GM04503 (cell line): Measurements from ENCODE around the gene MSMP.

Experiments used
- DNase-seq: peaks from one replicate; pipeline ENCODE4 v3.0.0-alpha.2; 2012; ENCODE audit warnings: low read depth

Gene MSMP, protein sequence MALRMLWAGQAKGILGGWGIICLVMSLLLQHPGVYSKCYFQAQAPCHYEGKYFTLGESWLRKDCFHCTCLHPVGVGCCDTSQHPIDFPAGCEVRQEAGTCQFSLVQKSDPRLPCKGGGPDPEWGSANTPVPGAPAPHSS

DNA sequence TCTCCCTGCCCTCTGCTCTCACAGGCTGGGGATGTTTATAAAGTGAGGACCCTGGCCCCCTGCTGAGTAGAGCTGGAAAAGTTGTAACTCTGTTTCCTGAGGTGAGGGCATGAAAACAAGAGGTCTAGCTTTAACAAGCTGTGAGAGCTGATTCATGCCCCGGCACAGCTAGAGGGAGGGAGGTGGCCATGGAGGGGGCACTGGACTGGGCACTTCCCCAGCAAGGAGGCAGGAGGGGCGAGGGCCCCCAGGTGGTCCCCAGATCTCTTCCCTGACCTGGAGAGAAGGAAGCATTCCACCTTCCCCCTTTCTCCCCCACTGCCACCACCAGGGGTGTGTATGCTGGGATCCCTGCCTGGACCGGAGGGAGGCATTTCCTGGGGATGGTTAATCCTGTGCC lies at the start of gene MSMP:
Gene MSMP (minus strand): TSS at position 13 of the 400 bp plus-strand sequence. CDS start 147 bp downstream, outside the sequence.
- no peak for DNase-seq

DNA sequence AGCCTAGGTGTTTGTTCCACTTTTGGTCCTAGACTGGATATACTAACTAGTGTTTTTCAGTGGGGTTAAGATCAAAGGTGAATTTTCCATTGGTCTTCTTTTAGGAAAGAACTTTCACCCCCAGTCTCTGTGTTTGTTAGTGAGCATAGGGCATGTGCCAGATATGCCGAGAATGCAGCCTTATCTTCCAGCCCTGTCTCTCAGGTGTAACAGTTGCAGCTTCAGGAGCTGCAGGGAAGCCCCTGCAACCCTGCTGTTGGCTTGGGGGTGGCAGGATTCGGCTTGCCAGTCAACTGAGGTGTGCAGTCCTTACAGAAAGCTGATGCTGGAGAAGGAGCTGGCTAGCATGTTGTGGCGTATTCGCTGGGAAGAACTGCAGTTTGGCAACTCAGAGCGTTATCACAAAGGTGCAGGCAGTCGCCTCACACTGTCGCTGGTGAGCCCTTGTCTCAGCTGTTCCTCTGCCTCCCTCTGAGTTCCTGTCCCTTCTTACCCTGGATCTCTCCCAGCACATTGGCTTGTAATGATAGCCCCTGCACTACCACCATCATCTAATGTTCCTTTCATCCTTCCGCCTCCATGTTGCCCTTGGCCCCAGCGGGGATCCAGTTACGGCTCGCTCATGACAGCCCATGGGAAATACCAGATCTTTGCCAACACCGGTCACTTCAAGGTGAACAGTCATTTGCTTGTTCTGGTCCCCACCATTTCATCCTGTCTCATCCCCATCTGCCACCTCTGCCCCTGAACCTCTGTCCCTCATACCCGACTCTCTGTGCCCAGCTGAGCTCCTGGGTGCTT lies 47.5 kb upstream of the MSMP start:
- DNase-seq, result no peak

DNA sequence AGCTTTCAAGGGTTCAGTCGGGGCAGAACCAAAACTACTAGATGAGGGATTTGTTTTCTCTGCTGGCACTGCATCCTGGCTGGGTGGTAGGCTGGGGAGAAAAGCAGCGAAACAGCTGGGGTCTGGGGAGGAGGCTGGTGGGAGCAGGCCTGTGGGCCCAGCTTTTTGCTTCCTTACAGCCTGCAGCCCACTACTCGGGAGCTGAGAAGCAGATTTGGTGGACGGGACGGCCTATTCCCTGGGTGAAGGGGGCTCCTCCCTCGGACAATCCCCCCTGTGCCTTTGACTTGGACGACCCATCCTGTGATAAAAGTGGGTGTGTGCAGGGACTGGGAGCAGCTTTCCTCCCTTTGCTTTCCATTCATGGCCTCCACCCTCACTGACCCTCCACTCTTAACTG lies 46.5 kb upstream of the MSMP start:
- DNase-seq, result no peak

DNA sequence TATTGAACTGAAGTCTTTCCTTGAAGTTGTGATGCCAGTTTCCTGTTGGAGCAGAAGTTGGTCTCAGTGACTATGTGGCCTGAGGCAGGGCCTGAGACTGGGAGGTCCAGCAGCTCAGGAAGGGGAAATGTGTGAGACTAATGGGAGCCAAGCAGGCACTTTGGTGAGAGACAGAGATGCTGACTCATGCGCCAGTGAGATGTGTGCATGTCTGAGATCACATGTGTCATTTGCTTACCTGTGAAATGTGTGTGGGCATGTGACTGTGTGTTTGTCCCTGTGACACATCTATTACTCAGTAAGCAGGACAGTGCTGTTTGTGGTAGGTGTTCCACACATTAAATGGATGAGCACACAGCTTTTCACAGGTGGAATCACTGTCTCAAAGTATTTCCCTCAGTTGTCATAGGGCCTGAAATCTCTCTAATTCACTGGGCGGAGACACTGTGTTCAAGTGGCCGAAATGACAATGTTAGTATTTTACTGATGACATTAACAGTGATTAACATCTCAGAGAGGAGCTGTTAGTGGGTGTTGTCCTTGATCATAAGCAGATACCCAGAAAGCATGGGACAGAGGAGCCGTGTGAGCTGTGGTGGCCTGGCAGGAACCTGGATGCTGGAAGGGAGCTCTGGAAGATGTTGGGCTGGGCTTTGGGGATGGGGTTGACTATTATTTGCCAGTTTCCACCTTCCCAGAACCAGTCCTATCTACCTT lies 44.7 kb upstream of the MSMP start:
- no peak for DNase-seq

DNA sequence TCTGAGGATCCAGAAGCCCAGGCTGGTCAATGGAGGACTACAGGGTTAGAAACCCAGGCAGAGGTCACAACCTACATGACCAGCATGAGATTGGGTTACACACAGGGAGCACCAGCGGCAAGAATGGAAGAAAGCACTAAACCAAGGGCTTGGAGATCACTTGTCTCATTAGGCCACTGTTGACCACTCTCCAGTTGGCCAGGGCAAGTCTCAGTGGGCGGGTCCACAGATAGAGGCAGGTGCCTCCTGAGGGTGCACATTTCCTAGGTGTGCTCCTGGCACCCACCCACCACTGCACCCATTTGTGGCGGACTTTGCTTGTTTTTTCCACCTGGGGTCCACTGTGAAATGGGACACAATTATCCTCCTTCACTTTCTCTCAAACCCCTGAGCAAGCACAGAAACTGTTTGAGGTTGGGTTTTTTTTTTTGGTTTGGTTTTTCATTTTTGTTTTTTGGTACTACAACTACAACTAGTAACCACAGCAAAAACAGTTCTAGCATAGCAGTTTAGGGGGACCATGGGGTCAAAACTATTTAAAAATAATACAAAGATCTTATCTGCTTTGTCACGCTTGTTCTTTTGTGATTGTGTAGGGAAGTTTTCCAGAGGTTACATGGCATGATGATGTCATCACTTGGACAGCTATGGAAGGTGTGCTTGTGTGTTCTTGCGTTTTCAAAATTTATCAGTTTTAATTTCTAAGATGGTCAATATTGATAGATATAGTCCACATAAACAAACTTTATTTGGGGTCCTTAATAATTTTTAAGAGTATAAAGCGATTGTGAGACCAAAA lies 43.4 kb upstream of the MSMP start:
- DNase-seq, result no peak

DNA sequence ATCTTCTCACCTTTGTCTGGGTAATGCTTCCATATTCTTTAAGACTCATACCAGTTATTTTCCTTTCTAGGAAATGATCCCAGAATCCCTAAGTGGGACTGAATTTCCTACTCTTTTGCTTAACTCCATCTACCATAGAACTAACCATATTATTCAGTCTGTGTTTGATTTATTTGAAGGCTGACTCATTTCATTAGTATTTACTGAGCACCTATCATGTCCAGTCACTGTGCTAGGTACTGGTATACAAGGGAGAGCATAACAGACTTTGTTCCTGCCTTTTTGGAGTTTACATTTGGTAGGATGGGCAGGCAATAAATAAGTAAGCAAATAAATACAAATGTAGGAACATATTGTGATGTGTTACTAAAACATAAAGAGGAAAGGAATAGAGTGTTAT lies 41.6 kb upstream of the MSMP start:
- DNase-seq, result no peak

DNA sequence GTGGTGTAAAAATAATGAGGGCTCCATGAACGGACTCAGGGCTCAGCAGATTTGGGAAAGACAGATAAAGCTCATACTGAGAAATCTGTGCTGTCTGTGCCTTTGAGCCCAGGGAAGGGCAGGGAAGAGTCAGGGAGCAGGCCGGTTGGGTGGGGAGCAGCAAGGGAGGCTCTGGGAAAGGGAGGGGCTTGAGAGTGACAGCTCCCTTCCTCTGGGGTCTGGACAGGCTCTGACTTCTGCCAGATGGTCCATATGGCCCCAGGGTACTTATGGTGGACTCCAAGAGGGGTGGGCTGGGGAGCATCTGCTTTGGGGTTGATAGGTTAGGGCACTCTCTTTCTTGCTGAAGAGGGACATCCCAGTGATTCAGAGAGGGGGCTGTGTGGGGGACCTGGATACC lies 39.4 kb upstream of the MSMP start:
- no peak for DNase-seq

DNA sequence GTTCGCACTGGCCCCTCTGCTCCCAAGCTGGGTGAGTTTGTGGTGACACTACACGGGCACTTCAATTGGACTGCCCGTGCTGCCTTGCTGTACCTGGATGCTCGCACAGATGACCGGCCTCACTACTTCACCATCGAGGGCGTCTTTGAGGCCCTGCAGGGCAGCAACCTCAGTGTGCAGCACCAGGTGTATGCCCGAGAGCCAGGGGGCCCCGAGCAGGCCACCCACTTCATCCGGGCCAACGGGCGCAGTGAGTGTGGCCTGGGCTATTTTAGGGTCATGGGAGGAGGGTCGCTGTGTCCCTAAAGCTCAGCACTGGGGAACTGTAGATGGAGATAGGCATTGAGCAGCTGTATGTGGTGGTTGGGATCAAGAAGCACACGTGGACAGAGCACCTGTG lies 38.8 kb upstream of the MSMP start:
- no peak for DNase-seq

DNA sequence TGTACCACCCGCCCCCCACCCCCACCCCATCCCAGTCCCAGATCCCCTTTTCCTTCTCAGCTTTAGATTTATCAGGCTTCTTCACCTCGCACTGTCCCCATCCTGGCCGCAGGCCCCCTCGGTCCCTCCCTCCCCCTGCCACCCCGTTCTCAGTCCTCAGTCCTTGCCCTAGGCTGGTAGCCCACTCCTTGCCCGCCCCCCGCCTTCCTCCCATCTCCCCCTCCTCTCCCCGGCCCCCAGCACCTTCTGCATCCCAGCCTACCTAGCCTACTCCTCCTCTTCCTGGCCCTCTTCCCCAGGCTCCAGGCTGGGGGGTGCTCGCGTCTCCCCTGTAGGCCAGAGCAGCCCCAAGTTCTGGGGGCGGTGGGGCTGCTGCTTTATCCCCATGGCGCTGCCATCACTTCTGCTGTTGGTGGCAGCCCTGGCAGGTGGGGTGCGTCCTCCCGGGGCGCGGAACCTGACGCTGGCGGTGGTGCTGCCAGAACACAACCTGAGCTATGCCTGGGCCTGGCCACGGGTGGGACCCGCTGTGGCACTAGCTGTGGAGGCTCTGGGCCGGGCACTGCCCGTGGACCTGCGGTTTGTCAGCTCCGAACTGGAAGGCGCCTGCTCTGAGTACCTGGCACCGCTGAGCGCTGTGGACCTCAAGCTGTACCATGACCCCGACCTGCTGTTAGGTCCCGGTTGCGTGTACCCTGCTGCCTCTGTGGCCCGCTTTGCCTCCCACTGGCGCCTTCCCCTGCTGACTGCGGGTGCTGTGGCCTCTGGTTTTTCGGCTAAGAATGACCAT lies 38.1 kb upstream of the MSMP start:
- no peak for DNase-seq

DNA sequence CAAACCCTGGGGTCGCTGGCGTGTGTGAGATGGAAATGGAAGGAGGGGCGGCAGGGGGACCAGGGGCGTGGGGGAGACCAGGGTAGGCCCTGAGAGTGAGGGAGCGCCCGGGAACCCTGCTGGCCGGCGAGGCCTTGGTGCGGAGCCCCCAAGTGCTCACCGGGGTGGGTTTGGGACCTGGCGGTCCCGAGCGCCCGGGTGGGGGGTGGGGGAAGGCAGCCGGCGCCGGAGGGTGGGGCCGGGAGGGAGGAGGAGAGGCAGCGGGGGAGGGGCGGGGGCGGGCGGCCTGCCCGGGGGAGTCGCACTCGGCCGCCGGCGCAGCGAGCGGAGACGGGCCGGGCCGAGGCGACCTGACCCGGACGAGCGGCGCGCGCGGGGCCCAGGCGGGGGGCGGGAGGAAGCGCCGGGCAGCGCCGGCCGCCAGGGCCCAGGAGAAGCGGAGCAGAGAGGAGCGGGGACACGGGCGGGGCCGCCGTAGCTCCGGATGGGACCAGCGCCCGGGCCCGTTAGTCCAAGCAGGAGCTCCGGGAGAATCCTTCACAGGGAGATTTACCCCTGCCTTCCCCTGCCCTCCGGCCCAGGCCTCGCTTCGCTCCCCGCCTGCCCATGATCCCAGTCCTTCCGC lies 37.3 kb upstream of the MSMP start, which contains the start of gene NPR2:
Gene NPR2 (plus strand): TSS at position 295 of the 625 bp plus-strand sequence. CDS start 818 bp downstream, outside the sequence.
- no peak for DNase-seq

DNA sequence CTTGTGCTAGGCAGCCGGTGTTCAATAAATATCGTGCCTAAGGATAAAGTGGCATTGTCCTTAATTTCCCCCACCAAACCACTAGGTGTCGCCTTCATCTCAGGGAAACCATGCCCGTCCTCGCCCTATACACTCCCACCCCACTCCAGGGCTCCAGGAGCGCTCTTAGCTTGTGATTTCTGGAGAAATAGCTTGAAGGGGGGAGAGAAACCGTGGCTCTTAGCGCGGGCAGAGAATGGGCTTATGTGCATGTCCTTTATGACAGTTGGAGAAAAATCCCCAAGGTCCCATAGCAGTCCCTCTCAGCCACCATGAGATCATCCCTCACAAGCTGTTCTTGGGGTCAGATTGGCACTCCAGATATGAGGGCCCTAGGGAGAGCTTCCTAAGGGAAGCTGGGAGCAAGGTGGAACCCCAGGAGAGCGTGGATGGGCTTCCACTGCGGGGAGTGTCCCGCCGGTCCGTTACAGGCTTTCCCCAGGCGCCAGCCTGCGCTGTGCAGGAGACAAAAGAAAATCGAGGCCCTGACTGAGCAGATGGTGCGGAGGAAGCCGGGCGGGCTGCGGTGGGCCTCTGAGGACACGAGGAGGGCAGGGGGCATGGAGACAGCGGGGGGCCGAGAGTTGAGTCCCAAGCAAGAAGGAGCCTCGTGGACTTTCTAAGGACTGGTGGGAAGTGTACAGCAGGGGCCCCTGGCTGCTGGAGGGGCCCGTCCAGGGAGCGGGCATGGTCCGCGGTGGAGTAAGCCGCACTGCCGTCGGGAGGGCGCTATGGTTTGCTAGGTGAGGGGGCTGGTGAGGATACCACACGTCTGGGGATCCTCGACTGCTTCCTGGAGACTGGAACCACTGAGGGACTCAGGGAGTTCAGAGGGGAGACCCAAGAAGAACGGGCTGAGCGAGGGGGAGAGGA lies 36.6 kb upstream of the MSMP start:
- peak; percentile 30 for DNase-seq

DNA sequence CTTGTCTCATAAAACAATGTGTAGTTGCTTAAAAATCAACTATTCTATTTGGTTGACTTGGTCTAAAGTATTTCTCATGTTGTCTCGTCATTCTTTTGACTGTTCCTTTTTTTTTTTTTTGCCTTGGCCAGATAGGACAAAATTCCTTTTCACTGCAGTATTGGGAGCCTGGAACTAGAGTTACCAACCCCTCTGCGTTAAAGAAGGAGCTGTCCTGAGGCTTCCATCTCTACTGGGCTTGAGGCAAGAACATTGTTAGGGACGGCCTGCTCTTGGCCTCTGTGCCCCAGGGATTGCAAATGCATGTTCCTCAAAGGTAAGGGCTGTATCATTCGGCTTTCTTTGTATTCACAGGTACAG lies 35.9 kb upstream of the MSMP start:
- DNase-seq, result no peak

DNA sequence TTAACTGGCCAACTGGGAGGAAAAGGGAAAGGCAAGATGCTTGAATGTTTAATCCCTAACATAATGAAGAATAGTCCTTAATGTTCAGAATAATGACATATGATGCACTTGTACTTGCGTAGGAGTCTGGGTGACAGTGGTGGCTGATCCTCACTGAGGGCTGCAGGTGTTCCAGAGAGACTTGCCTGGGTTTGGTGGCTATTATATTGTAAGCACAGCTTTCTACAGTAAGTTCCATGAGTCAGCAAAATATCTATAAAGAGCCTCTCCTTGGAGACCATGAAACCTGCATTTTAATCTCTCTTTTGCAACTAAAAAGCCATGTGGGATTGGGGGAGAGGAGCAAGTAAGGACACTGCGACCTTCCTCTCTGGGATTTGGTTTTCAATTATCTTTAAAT lies 35.5 kb upstream of the MSMP start:
- DNase-seq, result no peak

DNA sequence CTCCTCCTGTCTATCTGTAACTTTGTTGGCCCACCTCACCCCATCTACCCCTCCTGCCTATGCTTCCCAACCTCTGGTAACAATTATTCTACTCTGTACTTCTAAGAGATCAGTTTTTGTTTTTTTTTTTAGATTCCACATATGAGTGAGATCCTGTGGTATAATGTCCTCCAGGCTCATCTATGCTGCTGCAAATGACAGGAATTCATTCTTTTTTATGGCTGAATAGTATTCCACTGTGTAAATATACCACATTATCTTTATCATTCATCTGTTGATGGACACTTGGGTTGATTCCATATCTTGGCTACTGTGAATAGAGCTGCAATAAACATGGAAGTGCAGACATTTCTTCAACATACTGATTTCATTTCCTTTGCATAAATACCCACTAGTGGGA lies 29.3 kb upstream of the MSMP start:
- DNase-seq, result no peak

DNA sequence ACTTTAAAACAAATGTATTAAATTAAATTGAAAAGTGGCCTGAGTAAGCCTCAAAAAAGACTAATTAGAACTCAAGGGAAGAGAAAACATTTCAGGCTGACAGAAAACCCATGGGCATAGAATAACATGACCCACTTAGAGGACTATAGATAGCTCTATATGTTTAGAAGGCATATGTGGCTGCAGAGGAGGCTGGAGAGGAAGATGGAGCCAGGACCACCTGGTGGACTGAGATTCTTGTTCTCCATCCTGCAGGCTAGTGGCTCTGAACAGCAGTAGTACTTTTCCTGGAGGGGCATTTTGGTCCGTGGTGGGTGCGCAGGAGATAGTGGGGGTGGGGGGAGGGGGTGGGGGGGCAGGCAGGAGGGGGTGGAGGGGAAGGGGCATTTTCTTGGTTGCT lies 27.0 kb upstream of the MSMP start:
- DNase-seq, result no peak

DNA sequence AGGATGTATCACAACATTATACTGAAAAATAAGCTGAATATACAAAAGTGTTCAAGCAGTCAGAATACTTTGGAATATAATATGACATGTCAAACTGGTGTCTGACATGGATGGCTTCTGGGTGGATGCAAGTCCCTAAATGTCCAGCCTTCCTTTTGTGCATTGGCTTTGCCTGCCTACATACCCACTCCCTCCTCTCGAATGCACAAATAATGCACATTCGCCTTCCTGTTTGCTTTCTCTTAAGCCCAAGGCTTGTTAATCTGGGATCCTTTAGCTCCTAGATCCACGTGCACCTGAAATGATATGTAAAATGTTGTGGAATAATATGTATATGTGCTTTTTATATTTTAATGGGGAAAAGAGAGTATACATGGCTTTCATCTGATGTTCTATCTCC lies 24.4 kb upstream of the MSMP start:
- DNase-seq, result no peak

DNA sequence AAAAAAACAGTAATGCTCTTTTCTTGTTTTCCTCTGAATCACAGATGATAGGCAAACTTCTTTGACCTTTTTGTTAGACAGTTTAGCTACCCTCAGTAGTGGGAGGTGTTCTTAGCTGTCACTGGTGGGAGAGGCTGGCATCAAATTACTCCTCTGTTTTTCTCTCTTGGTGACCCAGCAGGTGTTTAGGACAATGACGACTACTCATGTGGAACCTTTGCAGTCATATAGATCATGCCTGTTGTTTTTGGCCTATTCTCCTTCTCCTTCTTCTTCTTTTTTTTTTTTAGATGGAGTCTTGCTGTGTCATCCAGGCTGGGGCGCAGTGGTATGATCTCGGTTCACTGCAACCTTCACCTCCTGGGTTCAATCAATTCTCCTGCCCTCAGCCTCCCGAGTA lies 21.9 kb upstream of the MSMP start:
- DNase-seq, result no peak

DNA sequence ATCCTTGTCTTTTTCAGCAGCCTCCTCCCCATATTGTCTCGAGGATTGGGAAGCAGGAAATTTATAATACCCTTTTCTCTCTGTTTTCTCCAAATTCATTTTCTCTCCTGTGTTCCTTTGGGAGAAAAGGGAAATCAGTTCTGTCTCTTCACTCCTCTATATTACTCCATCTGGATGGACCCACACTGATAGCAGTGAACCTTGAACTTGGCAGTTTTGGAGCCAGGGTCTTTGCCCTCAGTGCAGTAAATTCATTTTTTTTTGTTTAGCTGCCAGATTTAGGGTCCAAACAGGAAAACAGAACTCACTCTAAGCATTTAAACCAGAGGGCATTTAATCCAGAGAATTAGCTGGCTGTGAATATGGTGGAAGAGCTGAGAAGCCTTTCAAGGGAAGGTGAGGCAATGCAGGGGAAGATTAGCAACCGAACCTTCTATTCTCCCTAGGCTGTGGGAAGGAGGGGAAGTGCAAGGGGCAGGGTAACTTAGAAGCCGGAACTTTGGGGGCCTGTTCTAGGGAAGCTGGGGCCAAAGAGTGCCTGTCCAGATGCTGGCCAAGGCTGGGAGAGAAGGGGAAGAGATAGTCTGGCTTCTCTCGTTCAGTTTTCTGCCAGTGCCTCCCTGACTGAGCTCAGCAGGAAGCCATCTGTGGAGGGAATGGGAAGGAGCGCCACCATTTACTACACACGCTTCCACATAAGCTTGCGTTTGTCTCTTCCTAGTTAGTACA lies 21.0 kb upstream of the MSMP start:
- no peak for DNase-seq

DNA sequence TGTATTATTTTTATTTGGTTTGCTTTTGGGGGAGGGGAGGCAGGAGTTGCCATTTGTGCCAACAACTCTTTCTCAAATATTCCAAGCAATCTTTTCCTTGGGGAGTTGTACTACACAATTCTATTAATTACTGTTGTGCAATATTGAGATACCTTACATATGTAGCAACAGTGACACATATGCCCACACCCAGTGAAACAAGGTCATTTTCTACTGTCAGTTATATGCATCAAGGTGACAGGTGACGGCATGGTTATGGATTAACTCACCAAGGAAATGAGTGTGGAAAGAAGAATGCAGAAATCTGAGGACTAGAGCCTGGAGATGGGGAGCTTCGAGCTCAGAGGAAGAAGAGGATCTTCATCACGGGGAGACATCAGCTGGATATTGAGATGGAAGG lies 17.9 kb upstream of the MSMP start:
- DNase-seq, result no peak
